ENCODE data around the gene PKD1.

- TF ChIP-seq EZH2 (IDR thresholded peaks at IDR 0.05; ENCODE audit: borderline replicate concordance) (no peak), CTCF (IDR thresholded peaks at IDR 0.05; ENCODE audit: poor library complexity) (no peak)
These were observed 57.0 kb downstream of the PKD1 start for GRCh38 chr16:2078691-2079090.
